HepG2 (cell line): ENCODE results near the gene PLVAP. TPM values are rescaled to one million over a fixed set of nuclear protein-coding genes. Genes with fewer than 3 reads are reported as not detected.
A peak's percentile ranks its signal among the peaks of the same experiment; 100 is the strongest.

Experiments used
- BHLHE40 ChIP-seq: IDR thresholded peaks from 2 replicates; pipeline ENCODE4 v1.6.1; 2011; ENCODE audit warnings: low read length, improper control_type of control experiment
- HES4 ChIP-seq: sonication (generic); formaldehyde crosslinking; IDR thresholded peaks from 2 replicates; pipeline ENCODE4 v1.9.0; 2021; ENCODE audit warnings: mild to moderate bottlenecking, missing genetic modification reagents, borderline replicate concordance
- MIXL1 ChIP-seq: IDR thresholded peaks from 2 replicates; pipeline ENCODE4 v1.6.1; 2016
- MTA3 ChIP-seq: sonication (generic); formaldehyde crosslinking; IDR thresholded peaks from 2 replicates; pipeline ENCODE4 v1.4.0; 2020; ENCODE audit warnings: missing genetic modification reagents
- MXD4 ChIP-seq: IDR thresholded peaks from 2 replicates; pipeline ENCODE4 v1.6.1; 2016; ENCODE audit warnings: mild to moderate bottlenecking, missing biosample characterization, missing genetic modification reagents
- NFIB ChIP-seq: sonication (generic); formaldehyde crosslinking; IDR thresholded peaks from 2 replicates; pipeline ENCODE4 v1.9.0; 2021; ENCODE audit warnings: missing genetic modification reagents, mild to moderate bottlenecking, borderline replicate concordance
- NKX3-1 ChIP-seq: sonication (generic); formaldehyde crosslinking; IDR thresholded peaks from 2 replicates; pipeline ENCODE4 v1.5.0; 2020; ENCODE audit warnings: missing genetic modification reagents
- POLR2G ChIP-seq: fragments of 200-400 bp; formaldehyde crosslinking; IDR thresholded peaks from 2 replicates; pipeline ENCODE4 v1.6.1; 2018; ENCODE audit warnings: mild to moderate bottlenecking, low read depth, low read length, moderate library complexity
- SIN3B ChIP-seq: fragments of 150-350 bp; IDR thresholded peaks from 2 replicates; pipeline ENCODE4 v1.6.1; 2014; ENCODE audit warnings: low read length
- ZNF224 ChIP-seq: sonication (generic); formaldehyde crosslinking; IDR thresholded peaks from 2 replicates; pipeline ENCODE4 v1.5.0; 2020; ENCODE audit warnings: mild to moderate bottlenecking, missing genetic modification reagents
- ZNF230 ChIP-seq: sonication (generic); formaldehyde crosslinking; IDR thresholded peaks from 2 replicates; pipeline ENCODE4 v1.4.0; 2020; ENCODE audit warnings: mild to moderate bottlenecking, missing genetic modification reagents
- ZNF510 ChIP-seq: sonication (generic); formaldehyde crosslinking; IDR thresholded peaks from 2 replicates; pipeline ENCODE4 v1.4.0; 2020; ENCODE audit warnings: low read depth, mild to moderate bottlenecking, missing genetic modification reagents
- ZNF552 ChIP-seq: sonication (generic); formaldehyde crosslinking; IDR thresholded peaks from 2 replicates; pipeline ENCODE4 v1.9.0; 2022; ENCODE audit warnings: missing genetic modification reagents, mild to moderate bottlenecking, borderline replicate concordance
- ZNF607 ChIP-seq: sonication (generic); formaldehyde crosslinking; IDR thresholded peaks from 2 replicates; pipeline ENCODE4 v1.5.1; 2020; ENCODE audit warnings: missing genetic modification reagents, mild to moderate bottlenecking, borderline replicate concordance
- ZNF703 ChIP-seq: sonication (generic); formaldehyde crosslinking; IDR thresholded peaks from 2 replicates; pipeline ENCODE4 v1.5.1; 2020; ENCODE audit warnings: missing genetic modification reagents, mild to moderate bottlenecking, moderate library complexity, borderline replicate concordance
- ZSCAN21 ChIP-seq: sonication (generic); formaldehyde crosslinking; IDR thresholded peaks from 2 replicates; pipeline ENCODE4 v1.8.0; 2022; ENCODE audit warnings: mild to moderate bottlenecking, missing genetic modification reagents, moderate library complexity, borderline replicate concordance
- polyA plus RNA-seq, 8 experiments: library from polyadenylated mRNA; depleted of rRNA in 3 of 8; stranded (reverse) in 7 of 8; unstranded in 1 of 8; fragments of >200 nt; fragmentation: Illumina TruSeq in 4 of 8; extraction: Trizol in 4 of 8; gene quantifications; 2 replicates each; pipeline versions ENCODE4 v1.2.1 to v1.2.3, GENCODE V29; 2011 to 2016; ENCODE audit warnings: low read depth in 4 of 8, missing spikeins in 1 of 8, mixed read lengths in 1 of 8; ENCODE audit not compliant: insufficient read depth in 1 of 8
- total RNA-seq, 5 experiments: library from RNA; depleted of rRNA; stranded (reverse); fragments of >200 nt; fragmentation: Illumina TruSeq; extraction: Trizol; gene quantifications; 2 replicates each; pipeline ENCODE4 v1.2.3, GENCODE V29; 2016; ENCODE audit warnings: low read depth in 1 of 5
- TF ChIP-seq, protein P1 (sequence below): fragments of 450-650 bp; IDR thresholded peaks from 2 replicates; pipeline ENCODE4 v1.6.1; 2017; ENCODE audit warnings: mild to moderate bottlenecking
- TF ChIP-seq, protein P2 (sequence below): sonication (generic); formaldehyde crosslinking; IDR thresholded peaks from 2 replicates; pipeline ENCODE4 v1.8.0; 2022; ENCODE audit warnings: mild to moderate bottlenecking, missing genetic modification reagents, borderline replicate concordance
- TF ChIP-seq, protein P3 (sequence below): IDR thresholded peaks from 2 replicates; pipeline ENCODE4 v1.6.1; 2016
- TF ChIP-seq, protein P4 (sequence below): sonication (generic); formaldehyde crosslinking; IDR thresholded peaks from 2 replicates; pipeline ENCODE4 v1.4.0; 2020; ENCODE audit warnings: missing genetic modification reagents
- TF ChIP-seq, protein P5 (sequence below): sonication (generic); formaldehyde crosslinking; IDR thresholded peaks from 2 replicates; pipeline ENCODE4 v1.8.0; 2022; ENCODE audit warnings: mild to moderate bottlenecking, missing genetic modification reagents, moderate library complexity

PLVAP gene
- total and polyA plus RNA-seq, 2 of the 13 experiments (the other 11 are each of a cell fraction or from before 2014, with no cell fraction given) = 0.26 TPM; not detected in 1

DNA sequence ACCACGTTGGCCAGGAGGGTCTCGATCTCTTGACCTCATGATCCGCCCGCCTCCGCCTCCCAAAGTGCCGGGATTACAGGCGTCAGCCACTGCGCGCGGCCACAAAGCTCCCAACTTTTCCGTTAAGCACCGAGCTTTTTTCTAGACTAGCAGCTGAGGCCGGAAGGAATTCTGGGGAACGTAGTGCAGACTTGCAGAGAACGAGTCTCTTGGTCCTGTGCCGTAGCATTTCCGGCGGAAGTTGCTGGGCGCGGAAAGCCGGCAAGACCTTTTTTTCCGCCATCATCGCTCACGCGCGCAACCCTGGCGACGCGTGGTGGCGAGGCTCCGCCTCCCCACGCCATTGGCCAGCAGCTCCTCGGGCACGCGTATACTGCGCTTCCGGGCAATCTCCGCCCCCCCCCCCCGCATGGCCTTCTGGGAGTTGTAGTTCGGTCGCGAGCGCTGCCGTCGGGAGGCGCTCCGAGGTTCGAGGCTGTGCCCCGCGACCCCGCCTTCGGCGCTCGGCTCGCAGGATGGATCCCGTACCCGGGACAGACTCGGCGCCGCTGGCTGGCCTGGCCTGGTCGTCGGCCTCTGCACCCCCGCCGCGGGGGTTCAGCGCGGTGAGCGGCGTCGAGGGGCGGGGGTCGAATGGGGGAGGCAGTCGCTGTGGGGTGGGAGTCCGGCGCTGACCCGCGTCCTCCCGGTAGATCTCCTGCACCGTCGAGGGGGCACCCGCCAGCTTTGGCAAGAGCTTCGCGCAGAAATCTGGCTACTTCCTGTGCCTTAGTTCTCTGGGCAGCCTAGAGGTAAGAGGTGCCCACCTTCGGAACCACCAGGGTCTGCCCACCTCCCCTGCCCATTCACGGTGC is 42.7 kb upstream of the PLVAP start, which contains the start of gene MVB12A (continued):
- TF ChIP-seq ZNF510 (CRISPR knock-in tag) (0 out of 2 replicates have a peak, but pooled peaks have one; percentile 54), MXD4 (0 out of 2 replicates have a peak, but pooled peaks have one; percentile 25), ZNF224 (CRISPR knock-in tag) (no peak), NKX3-1 (CRISPR knock-in tag) (0 out of 2 replicates have a peak, but pooled peaks have one; percentile 63), ZNF552 (no peak), ZNF607 (CRISPR knock-in tag) (peak; percentile 38; the same call in 1 of the 2 replicates), ZNF230 (CRISPR knock-in tag) (peak; percentile 83), MIXL1 (CRISPR knock-in tag) (0 out of 2 replicates have a peak, but pooled peaks have one; percentile 63), BHLHE40 (peak; percentile 92), MTA3 (CRISPR knock-in tag) (no peak), POLR2G (peak; percentile 72), SIN3B (no peak), ZSCAN21 (no peak; the same call in 1 of the 2 replicates), ZNF703 (CRISPR knock-in tag) (no peak), NFIB (no peak), HES4 (CRISPR knock-in tag) (peak; percentile 51; the same call in 1 of the 2 replicates)
- TF ChIP-seq, protein P1, sequence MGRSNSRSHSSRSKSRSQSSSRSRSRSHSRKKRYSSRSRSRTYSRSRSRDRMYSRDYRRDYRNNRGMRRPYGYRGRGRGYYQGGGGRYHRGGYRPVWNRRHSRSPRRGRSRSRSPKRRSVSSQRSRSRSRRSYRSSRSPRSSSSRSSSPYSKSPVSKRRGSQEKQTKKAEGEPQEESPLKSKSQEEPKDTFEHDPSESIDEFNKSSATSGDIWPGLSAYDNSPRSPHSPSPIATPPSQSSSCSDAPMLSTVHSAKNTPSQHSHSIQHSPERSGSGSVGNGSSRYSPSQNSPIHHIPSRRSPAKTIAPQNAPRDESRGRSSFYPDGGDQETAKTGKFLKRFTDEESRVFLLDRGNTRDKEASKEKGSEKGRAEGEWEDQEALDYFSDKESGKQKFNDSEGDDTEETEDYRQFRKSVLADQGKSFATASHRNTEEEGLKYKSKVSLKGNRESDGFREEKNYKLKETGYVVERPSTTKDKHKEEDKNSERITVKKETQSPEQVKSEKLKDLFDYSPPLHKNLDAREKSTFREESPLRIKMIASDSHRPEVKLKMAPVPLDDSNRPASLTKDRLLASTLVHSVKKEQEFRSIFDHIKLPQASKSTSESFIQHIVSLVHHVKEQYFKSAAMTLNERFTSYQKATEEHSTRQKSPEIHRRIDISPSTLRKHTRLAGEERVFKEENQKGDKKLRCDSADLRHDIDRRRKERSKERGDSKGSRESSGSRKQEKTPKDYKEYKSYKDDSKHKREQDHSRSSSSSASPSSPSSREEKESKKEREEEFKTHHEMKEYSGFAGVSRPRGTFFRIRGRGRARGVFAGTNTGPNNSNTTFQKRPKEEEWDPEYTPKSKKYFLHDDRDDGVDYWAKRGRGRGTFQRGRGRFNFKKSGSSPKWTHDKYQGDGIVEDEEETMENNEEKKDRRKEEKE = no peak
- TF ChIP-seq, protein P2, sequence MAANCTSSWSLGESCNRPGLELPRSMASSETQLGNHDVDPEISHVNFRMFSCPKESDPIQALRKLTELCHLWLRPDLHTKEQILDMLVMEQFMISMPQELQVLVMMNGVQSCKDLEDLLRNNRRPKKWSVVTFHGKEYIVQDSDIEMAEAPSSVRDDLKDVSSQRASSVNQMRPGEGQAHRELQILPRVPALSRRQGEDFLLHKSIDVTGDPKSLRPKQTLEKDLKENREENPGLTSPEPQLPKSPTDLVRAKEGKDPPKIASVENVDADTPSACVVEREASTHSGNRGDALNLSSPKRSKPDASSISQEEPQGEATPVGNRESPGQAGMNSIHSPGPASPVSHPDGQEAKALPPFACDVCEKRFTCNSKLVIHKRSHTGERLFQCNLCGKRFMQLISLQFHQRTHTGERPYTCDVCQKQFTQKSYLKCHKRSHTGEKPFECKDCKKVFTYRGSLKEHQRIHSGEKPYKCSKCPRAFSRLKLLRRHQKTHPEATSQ = 0 out of 2 replicates have a peak, but pooled peaks have one; percentile 42
- TF ChIP-seq, protein P3, sequence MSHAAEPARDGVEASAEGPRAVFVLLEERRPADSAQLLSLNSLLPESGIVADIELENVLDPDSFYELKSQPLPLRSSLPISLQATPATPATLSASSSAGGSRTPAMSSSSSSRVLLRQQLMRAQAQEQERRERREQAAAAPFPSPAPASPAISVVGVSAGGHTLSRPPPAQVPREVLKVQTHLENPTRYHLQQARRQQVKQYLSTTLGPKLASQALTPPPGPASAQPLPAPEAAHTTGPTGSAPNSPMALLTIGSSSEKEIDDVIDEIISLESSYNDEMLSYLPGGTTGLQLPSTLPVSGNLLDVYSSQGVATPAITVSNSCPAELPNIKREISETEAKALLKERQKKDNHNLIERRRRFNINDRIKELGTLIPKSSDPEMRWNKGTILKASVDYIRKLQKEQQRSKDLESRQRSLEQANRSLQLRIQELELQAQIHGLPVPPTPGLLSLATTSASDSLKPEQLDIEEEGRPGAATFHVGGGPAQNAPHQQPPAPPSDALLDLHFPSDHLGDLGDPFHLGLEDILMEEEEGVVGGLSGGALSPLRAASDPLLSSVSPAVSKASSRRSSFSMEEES (CRISPR knock-in tag) = peak; percentile 63; the same call in 1 of the 2 replicates
- TF ChIP-seq, protein P4, sequence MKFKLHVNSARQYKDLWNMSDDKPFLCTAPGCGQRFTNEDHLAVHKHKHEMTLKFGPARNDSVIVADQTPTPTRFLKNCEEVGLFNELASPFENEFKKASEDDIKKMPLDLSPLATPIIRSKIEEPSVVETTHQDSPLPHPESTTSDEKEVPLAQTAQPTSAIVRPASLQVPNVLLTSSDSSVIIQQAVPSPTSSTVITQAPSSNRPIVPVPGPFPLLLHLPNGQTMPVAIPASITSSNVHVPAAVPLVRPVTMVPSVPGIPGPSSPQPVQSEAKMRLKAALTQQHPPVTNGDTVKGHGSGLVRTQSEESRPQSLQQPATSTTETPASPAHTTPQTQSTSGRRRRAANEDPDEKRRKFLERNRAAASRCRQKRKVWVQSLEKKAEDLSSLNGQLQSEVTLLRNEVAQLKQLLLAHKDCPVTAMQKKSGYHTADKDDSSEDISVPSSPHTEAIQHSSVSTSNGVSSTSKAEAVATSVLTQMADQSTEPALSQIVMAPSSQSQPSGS (CRISPR knock-in tag) = no peak
- TF ChIP-seq, protein P5, sequence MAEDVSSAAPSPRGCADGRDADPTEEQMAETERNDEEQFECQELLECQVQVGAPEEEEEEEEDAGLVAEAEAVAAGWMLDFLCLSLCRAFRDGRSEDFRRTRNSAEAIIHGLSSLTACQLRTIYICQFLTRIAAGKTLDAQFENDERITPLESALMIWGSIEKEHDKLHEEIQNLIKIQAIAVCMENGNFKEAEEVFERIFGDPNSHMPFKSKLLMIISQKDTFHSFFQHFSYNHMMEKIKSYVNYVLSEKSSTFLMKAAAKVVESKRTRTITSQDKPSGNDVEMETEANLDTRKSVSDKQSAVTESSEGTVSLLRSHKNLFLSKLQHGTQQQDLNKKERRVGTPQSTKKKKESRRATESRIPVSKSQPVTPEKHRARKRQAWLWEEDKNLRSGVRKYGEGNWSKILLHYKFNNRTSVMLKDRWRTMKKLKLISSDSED (CRISPR knock-in tag) = no peak
